Measurements from ENCODE around the gene C6orf136. TPM values are rescaled to one million over a fixed set of nuclear protein-coding genes. Genes with fewer than 3 reads are reported as not detected.
A peak's percentile ranks its signal among the peaks of the same experiment; 100 is the strongest.

Gene C6orf136
- total RNA-seq, 4 donors from 2014 or later: 11.2 to 24.9 (median 19.8) TPM

DNA sequence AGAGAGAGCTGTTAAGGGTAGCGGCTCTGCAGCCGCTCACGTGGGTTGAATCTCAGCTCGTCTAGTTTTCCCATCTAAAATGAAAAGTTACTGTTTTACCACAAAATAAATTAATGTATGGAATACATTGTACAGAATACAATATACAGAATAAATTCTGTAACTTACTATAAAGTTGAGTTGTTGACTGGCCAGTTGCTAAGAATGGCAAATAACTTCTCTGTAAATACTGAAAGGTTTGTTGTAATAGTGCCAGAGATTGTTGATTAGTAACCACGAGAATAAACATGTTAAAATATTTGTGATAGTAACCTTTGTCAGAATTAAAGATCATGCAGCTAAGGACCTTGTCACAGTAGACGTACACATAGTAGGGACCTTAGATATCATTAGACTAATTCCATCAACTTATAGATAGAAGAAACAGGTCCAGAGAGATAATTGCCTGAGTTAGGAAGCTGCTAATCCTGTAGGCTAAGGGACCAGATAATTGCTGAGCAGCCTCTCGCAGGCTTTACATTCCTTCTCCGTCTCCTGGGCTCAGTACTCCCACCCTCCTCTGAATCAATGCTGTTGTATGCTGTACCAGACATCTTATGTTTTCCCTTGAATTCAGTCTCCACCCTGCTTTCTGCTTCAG is 44.4 kb downstream of the C6orf136 start:
- peaks cover 28 to 41% of the 10 kb centered on the region in 2 donors for H3K4me1 ChIP-seq
- H3K36me3 ChIP-seq: no peaks in the 10 kb centered on the region
- H3K27ac ChIP-seq: peak overlapping the region; percentile 93 to 99 (median 97)
- no peaks in the 10 kb centered on the region for H3K27me3 ChIP-seq
- ATAC-seq (no peak), DNase-seq (no peak)
- no peaks in the 10 kb centered on the region for H3K9me3 ChIP-seq
- intact Hi-C loops (cut with DNase I; ENCODE audit: low total_unique reads) (loop anchor here (1.0 to 2.0 kb wide), 2 partner anchors 19 to 26 kb away; partner anchors contain the start of genes DHX16 and MDC1), in situ Hi-C loops (cut with MboI; ENCODE audit: low sequenced_read_pairs in 4 of 4) (no loop called here)
- peak overlapping the region; percentile 72 to 91 (median 76) for H3K4me3 ChIP-seq
- TF ChIP-seq, protein P1, sequence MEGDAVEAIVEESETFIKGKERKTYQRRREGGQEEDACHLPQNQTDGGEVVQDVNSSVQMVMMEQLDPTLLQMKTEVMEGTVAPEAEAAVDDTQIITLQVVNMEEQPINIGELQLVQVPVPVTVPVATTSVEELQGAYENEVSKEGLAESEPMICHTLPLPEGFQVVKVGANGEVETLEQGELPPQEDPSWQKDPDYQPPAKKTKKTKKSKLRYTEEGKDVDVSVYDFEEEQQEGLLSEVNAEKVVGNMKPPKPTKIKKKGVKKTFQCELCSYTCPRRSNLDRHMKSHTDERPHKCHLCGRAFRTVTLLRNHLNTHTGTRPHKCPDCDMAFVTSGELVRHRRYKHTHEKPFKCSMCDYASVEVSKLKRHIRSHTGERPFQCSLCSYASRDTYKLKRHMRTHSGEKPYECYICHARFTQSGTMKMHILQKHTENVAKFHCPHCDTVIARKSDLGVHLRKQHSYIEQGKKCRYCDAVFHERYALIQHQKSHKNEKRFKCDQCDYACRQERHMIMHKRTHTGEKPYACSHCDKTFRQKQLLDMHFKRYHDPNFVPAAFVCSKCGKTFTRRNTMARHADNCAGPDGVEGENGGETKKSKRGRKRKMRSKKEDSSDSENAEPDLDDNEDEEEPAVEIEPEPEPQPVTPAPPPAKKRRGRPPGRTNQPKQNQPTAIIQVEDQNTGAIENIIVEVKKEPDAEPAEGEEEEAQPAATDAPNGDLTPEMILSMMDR (IDR thresholded peaks at IDR 0.05 in 4 of 5, conservative IDR thresholded peaks at IDR 0.05 in 1 of 5): no peak
- no peak for TF ChIP-seq POLR2A (IDR thresholded peaks at IDR 0.05)

DNA sequence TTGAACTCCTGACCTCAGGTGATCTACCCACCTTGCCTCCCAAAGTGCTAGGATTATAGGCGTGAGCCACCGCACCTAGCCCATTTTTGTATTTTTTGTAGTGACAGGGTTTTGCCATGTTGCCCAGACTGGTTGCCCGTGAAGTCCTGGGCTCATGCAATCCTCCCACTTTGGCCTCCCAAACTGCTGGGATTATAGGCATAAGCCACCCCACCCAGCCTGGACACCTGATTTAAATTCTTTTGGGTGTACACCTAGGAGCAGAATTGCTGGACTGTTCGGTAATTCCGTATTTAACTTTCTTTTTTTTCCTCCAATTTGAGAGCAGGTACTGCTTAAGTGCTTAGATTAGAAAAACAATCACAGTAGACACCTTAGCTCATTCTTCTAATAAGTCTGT is 49.5 kb downstream of the C6orf136 start:
- ATAC-seq: no peak
- TF ChIP-seq, protein P1 (IDR thresholded peaks at IDR 0.05 in 4 of 5, conservative IDR thresholded peaks at IDR 0.05 in 1 of 5): no peak
- TF ChIP-seq POLR2A (IDR thresholded peaks at IDR 0.05): no peak
- Histone ChIP-seq H3K36me3 (peaks cover 0 to 14% of the 10 kb centered on the region in 2 donors), H3K4me1 (peaks cover 0 to 8% of the 10 kb centered on the region in 2 donors), H3K27ac (no peak overlapping the region), H3K9me3 (no peaks in the 10 kb centered on the region), H3K4me3 (no peak overlapping the region), H3K27me3 (no peaks in the 10 kb centered on the region)
- no peak for DNase-seq
- intact Hi-C loops (cut with DNase I; ENCODE audit: low total_unique reads) (no loop called here), in situ Hi-C loops (cut with MboI; ENCODE audit: low sequenced_read_pairs in 4 of 4) (no loop called here)

DNA sequence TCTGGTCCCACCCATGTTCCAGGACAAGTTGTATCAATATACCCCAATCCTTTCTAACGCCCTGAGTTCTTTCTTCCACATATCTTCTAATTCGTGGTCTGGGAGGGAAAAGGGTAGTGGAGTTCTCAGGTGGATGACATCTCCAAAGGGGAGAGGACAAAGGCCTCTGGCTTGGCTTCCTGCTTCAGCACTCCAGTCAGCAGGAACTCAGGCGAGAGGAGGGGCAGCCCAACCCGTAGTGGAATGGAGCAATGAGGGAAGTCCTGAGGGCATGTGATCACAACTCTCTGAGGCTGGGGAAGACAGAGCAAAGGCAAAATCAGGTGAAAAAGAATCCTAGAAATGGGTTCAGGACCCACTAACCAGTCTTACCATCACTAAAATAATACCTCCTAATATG is 53.4 kb downstream of the C6orf136 start:
- peaks cover 3 to 12% of the 10 kb centered on the region in 2 donors for H3K4me1 ChIP-seq
- ATAC-seq: no peak

More for the DNA sequence above, 53.4 kb downstream of the C6orf136 start:
- H3K4me3 ChIP-seq: no peak overlapping the region
- intact Hi-C loops (cut with DNase I; ENCODE audit: low total_unique reads): loop anchor here (2.0 kb wide), 1 partner anchor 14 kb away; no protein-coding TSS in a partner anchor
- DNase-seq: no peak
- H3K27me3 ChIP-seq: no peaks in the 10 kb centered on the region
- H3K27ac ChIP-seq: no peak overlapping the region
- no peaks in the 10 kb centered on the region for H3K9me3 ChIP-seq
- in situ Hi-C loops (cut with MboI; ENCODE audit: low sequenced_read_pairs in 4 of 4): no loop called here
- peaks cover 0 to 36% of the 10 kb centered on the region in 2 donors for H3K36me3 ChIP-seq
- TF ChIP-seq, protein P1 (IDR thresholded peaks at IDR 0.05 in 4 of 5, conservative IDR thresholded peaks at IDR 0.05 in 1 of 5): no peak
- no peak for TF ChIP-seq POLR2A (IDR thresholded peaks at IDR 0.05)

Other genes starting within 250 kb of the C6orf136 start
- gene HLA-E, start 157.6 kb upstream of the C6orf136 start, total RNA-seq: 100 to 1,000 TPM; 135 to 248 (median 157) TPM
- gene GNL1, start 90.6 kb upstream of the C6orf136 start, total RNA-seq: 10 to 100 TPM; 13.2 to 16.0 (median 14.9) TPM
- gene PRR3, start 89.8 kb upstream of the C6orf136 start, total RNA-seq: 1 to 10 TPM in 3 of 4 donors, under 1 TPM in 1; 0.75 to 1.6 (median 1.3) TPM
- gene ABCF1, start 75.7 kb upstream of the C6orf136 start, total RNA-seq: 100 to 1,000 TPM in 3 of 4 donors, 10 to 100 TPM in 1; 55.8 to 122 (median 111) TPM
- 10 to 100 TPM; 24.1 to 31.5 (median 27.0) TPM for gene PPP1R10, start 29.9 kb upstream of the C6orf136 start, total RNA-seq
- gene MRPS18B, start 29.3 kb upstream of the C6orf136 start, total RNA-seq: 100 to 1,000 TPM; 155 to 211 (median 167) TPM
- 1 to 10 TPM in 2 of 4 donors, under 1 TPM in 2; 0.73 to 7.8 (median 1.7) TPM for gene ATAT1, start 20.3 kb upstream of the C6orf136 start, total RNA-seq
- 10 to 100 TPM; 39.1 to 74.8 (median 49.4) TPM for gene DHX16, start 25.9 kb downstream of the C6orf136 start, total RNA-seq
- gene PPP1R18, start 39.5 kb downstream of the C6orf136 start, total RNA-seq: 10 to 100 TPM in 3 of 4 donors, 1 to 10 TPM in 1; 4.4 to 16.9 (median 12.4) TPM
- 1 to 10 TPM in 3 of 4 donors, under 1 TPM in 1; 0.32 to 2.0 (median 1.4) TPM for gene NRM, start 43.9 kb downstream of the C6orf136 start, total RNA-seq
- 1 to 10 TPM; 3.6 to 8.9 (median 6.2) TPM for gene MDC1, start 70.1 kb downstream of the C6orf136 start, total RNA-seq
- gene TUBB, start 73.2 kb downstream of the C6orf136 start, total RNA-seq: 100 to 1,000 TPM in 3 of 4 donors, 10 to 100 TPM in 1; 79.7 to 294 (median 193) TPM
- 100 to 1,000 TPM in 3 of 4 donors, 10 to 100 TPM in 1; 96.9 to 127 (median 117) TPM for gene FLOT1, start 95.6 kb downstream of the C6orf136 start, total RNA-seq
- gene IER3, start 97.4 kb downstream of the C6orf136 start, total RNA-seq: 1 to 10 TPM in 3 of 4 donors, under 1 TPM in 1; 0.24 to 2.0 (median 1.4) TPM
- gene DDR1, start 237.4 kb downstream of the C6orf136 start, total RNA-seq: 10 to 100 TPM; 20.0 to 62.2 (median 59.3) TPM

Data from gastrocnemius medialis (tissue), 4 donors.